Mucosa of gallbladder (tissue), 1 donor: ENCODE results near the gene CRYAA. TPM values are rescaled to one million over a fixed set of nuclear protein-coding genes. Genes with fewer than 3 reads are reported as not detected.

Experiments
- DNase-seq: peaks from one replicate; pipeline ENCODE4 v3.0.0-alpha.2; 2020; ENCODE audit warnings: low spot score
- total RNA-seq: library from RNA; stranded (reverse); gene quantifications from one replicate; pipeline ENCODE4 v1.2.1, GENCODE V29; 2021
- donor health status: DM: no; HTN: no; CAD: no.

Gene CRYAA
- total RNA-seq, 1 donor from 2014 or later = not detected

- DNase-seq = no peak
Measured at GRCh38 chr21:43201491-43201890, 32.7 kb downstream of the CRYAA start.

DNA sequence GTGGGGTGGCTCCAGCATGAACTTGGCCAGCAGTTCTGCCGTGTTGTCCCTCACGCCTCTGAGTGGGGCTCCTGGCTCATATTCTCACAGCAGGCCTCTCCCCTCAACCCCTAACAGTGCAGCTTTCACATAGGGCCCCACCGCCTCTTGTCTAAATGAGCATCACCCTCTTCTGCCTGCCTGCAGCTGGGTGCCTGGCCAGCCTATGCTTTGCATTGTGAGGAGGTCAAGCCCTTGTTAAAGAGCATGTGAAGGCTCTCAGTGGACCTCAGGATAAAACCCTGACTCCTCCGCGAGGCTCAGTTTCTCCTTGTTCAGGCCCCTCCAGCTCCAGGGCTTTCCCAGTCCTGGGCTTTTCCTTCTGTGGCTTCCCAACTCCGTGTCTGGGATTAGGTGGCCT, 34.8 kb downstream of the CRYAA start:
- no peak for DNase-seq

DNA sequence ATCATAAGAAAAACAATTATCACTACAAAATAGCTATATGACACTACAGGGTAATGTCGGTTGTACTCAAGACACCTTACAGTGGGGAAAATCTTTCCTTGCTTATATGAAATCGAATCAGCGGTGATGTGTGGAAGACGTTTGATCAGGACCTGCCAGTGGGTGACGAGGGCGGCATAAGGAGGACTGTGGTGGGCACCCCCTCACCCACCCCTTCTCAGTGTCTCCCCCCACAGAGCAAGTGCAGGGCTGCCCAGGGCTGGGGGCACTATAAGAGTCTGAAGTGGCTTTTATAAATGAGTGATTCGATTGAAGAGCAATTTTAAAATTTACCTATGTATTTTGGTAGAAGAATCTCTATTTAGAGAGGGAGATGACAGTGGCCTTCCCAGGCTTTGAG, 35.8 kb downstream of the CRYAA start:
- DNase-seq = no peak

- no peak for DNase-seq
Measured at GRCh38 chr21:43206231-43207042, 37.6 kb downstream of the CRYAA start.

- no peak for DNase-seq
Measured at GRCh38 chr21:43207043-43207315, 38.2 kb downstream of the CRYAA start.

DNA sequence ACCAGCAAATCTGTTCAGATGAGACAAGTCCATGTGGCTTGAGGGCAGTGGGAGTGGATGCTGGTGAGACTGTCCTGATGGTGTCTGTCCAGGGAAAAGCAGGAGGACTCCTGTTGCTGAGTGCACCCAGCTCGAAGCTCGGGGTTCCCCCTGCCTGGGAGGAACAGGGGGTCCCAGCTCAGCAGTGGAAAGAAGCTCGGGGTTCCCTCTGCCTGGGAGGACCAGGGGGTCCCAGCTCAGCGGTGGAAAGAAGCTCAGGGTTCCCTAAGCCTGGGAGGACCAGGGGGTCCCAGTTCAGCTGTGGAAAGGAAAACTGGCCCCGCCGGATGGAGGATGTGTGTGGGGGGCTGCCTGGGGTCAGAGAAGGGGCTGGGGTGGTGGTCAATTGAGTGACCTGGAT, 39.1 kb downstream of the CRYAA start:
- peak; percentile 9 for DNase-seq

- DNase-seq = no peak
Measured at GRCh38 chr21:43208561-43209332, 39.9 kb downstream of the CRYAA start.

- DNase-seq = peak; percentile 61
Measured at GRCh38 chr21:43209575-43210453, 41.0 kb downstream of the CRYAA start.

- peak; percentile 10 for DNase-seq
Measured at GRCh38 chr21:43210454-43211071, 41.8 kb downstream of the CRYAA start.

GRCh38 chr21:43211072-43211759, 42.4 kb downstream of the CRYAA start:
- DNase-seq = peak; percentile 69

- peak; percentile 9 for DNase-seq
Measured at GRCh38 chr21:43211760-43212115, 42.9 kb downstream of the CRYAA start.

Other genes with a start within 250 kb of the CRYAA start
- not detected for gene ERVH48-1, start 243.4 kb upstream of the CRYAA start, total RNA-seq
- 21.7 TPM for gene PKNOX1, start 194.4 kb upstream of the CRYAA start, total RNA-seq
- gene CBS, start 93.2 kb upstream of the CRYAA start, total RNA-seq = 8.5 TPM
- gene U2AF1, start 61.4 kb upstream of the CRYAA start, total RNA-seq = 18.0 TPM